ENCODE measurements around the gene SLC6A12. TPM values are rescaled to one million over a fixed set of nuclear protein-coding genes. Genes with fewer than 3 reads are reported as not detected.

SLC6A12 gene
- total and polyA plus RNA-seq, 9 of the 15 experiments (the other 6 are each of a cell fraction or from before 2014, with no cell fraction given) = not detected

DNA sequence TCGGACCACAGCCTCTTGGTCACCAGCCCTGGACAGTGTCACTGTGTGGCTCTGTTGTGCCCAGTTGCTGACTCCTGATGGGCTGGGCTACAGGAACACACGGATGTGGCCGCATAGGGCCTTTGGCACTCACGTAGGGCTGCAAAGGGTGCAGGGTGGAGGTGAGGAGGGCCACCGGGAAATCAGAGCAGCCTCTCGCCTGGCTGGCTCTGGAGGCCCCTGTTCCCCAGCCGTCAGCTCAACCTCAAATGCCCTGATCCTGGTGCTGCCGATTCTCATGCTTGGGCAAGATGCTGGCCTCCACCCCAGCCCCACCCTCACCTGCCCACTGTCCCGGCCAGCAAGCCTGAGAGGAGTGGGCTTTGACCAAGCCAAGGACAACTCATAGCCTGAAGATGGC, 59.0 kb downstream of the SLC6A12 start:
- H3K27me3 ChIP-seq (ENCODE audit: control insufficient read depth in 2 of 2, insufficient read depth in 2 of 2, low read length in 2 of 2) = peaks cover 12 to 56% of the 10 kb centered on the region in 2 experiments; a peak in 4 of 5 replicates
- TF ChIP-seq, protein P1, sequence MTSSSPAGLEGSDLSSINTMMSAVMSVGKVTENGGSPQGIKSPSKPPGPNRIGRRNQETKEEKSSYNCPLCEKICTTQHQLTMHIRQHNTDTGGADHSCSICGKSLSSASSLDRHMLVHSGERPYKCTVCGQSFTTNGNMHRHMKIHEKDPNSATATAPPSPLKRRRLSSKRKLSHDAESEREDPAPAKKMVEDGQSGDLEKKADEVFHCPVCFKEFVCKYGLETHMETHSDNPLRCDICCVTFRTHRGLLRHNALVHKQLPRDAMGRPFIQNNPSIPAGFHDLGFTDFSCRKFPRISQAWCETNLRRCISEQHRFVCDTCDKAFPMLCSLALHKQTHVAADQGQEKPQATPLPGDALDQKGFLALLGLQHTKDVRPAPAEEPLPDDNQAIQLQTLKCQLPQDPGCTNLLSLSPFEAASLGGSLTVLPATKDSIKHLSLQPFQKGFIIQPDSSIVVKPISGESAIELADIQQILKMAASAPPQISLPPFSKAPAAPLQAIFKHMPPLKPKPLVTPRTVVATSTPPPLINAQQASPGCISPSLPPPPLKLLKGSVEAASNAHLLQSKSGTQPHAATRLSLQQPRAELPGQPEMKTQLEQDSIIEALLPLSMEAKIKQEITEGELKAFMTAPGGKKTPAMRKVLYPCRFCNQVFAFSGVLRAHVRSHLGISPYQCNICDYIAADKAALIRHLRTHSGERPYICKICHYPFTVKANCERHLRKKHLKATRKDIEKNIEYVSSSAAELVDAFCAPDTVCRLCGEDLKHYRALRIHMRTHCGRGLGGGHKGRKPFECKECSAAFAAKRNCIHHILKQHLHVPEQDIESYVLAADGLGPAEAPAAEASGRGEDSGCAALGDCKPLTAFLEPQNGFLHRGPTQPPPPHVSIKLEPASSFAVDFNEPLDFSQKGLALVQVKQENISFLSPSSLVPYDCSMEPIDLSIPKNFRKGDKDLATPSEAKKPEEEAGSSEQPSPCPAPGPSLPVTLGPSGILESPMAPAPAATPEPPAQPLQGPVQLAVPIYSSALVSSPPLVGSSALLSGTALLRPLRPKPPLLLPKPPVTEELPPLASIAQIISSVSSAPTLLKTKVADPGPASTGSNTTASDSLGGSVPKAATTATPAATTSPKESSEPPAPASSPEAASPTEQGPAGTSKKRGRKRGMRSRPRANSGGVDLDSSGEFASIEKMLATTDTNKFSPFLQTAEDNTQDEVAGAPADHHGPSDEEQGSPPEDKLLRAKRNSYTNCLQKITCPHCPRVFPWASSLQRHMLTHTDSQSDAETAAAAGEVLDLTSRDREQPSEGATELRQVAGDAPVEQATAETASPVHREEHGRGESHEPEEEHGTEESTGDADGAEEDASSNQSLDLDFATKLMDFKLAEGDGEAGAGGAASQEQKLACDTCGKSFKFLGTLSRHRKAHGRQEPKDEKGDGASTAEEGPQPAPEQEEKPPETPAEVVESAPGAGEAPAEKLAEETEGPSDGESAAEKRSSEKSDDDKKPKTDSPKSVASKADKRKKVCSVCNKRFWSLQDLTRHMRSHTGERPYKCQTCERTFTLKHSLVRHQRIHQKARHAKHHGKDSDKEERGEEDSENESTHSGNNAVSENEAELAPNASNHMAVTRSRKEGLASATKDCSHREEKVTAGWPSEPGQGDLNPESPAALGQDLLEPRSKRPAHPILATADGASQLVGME (CRISPR knock-in tag; IDR thresholded peaks at IDR 0.05) = no peak
- TF ChIP-seq SRF (CRISPR knock-in tag; IDR thresholded peaks at IDR 0.05) (no peak), GTF2F1 (IDR thresholded peaks at IDR 0.05; ENCODE audit: low read depth, low read length) (no peak), BCL6 (CRISPR knock-in tag; IDR thresholded peaks at IDR 0.05) (no peak), LEF1 (IDR thresholded peaks at IDR 0.05) (no peak)
- TF ChIP-seq, protein P2, sequence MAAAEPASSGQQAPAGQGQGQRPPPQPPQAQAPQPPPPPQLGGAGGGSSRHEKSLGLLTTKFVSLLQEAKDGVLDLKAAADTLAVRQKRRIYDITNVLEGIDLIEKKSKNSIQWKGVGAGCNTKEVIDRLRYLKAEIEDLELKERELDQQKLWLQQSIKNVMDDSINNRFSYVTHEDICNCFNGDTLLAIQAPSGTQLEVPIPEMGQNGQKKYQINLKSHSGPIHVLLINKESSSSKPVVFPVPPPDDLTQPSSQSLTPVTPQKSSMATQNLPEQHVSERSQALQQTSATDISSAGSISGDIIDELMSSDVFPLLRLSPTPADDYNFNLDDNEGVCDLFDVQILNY (CRISPR knock-in tag; IDR thresholded peaks at IDR 0.05) = no peak
- TF ChIP-seq, protein P3, sequence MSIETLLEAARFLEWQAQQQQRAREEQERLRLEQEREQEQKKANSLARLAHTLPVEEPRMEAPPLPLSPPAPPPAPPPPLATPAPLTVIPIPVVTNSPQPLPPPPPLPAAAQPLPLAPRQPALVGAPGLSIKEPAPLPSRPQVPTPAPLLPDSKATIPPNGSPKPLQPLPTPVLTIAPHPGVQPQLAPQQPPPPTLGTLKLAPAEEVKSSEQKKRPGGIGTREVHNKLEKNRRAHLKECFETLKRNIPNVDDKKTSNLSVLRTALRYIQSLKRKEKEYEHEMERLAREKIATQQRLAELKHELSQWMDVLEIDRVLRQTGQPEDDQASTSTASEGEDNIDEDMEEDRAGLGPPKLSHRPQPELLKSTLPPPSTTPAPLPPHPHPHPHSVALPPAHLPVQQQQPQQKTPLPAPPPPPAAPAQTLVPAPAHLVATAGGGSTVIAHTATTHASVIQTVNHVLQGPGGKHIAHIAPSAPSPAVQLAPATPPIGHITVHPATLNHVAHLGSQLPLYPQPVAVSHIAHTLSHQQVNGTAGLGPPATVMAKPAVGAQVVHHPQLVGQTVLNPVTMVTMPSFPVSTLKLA (conservative IDR thresholded peaks at IDR 0.05) = no peak
- POLR2A ChIA-PET = no interaction called here

More for the DNA sequence above, 59.0 kb downstream of the SLC6A12 start:
- intact Hi-C loops (cut with micrococcal nuclease) = no loop called here
- H3K4me2 ChIP-seq (ENCODE audit: insufficient read depth, low read length) = no peak overlapping the region
- no peaks in the 10 kb centered on the region for H3K9me1 ChIP-seq (ENCODE audit: control insufficient read depth, insufficient read depth, low read length)
- WGBS (ENCODE audit: insufficient coverage, low coverage, missing lambda C conversion rate) = 8% methylated on average over 4 of the region's 9 CpGs
- BruUV-seq (replicated peaks) = no TSS peak
- ATAC-seq (no peak), FAIRE-seq (no peak), DNase-seq (ENCODE audit: extremely low read depth in 1 of 4, low spot score in 3 of 4) (no peak)
- no peaks in the 10 kb centered on the region for H3K79me2 ChIP-seq (ENCODE audit: control insufficient read depth, insufficient read depth, low read length)
- H3K9me3 ChIP-seq (replicated peaks; ENCODE audit: control insufficient read depth, insufficient read depth, low read depth, low read length) = no peaks in the 10 kb centered on the region
- peaks cover 0 to 9% of the 10 kb centered on the region in 2 experiments; a peak in 2 of 5 replicates for H3K4me1 ChIP-seq (replicated peaks in 1 of 2; ENCODE audit: control insufficient read depth in 2 of 2, insufficient read depth in 2 of 2, low read length in 2 of 2)
- H3K27ac ChIP-seq (ENCODE audit: extremely low read depth, low read depth, low read length) = no peak overlapping the region
- CTCF ChIA-PET (ENCODE audit: low intra/inter-chr PET ratio) = no interaction called here
- no peak overlapping the region for H2AFZ ChIP-seq (ENCODE audit: low read depth, low read length)
- no peak overlapping the region for H3K4me3 ChIP-seq
- H3K36me3 ChIP-seq (ENCODE audit: control insufficient read depth, insufficient read depth, low read length) = no peaks in the 10 kb centered on the region
- no peak overlapping the region for H3K9ac ChIP-seq (ENCODE audit: insufficient read depth in 1 of 2, low read depth in 2 of 2, low read length in 2 of 2)
- 0 out of 2 replicates have a peak, but pooled peaks cover 3% of the 10 kb centered on the region for H4K20me1 ChIP-seq (replicated peaks; ENCODE audit: control insufficient read depth, insufficient read depth, low read length)
- in situ Hi-C loops (cut with MboI) = no loop called here
